Neuron (in vitro differentiated cells): ENCODE results near the gene RAMP3.
"Not testable (repeated sequence)": the region's sequence is repeated elsewhere in the genome, so short reads cannot be mapped to it uniquely, and the experiment has no call there.

Experiments
- H2AFZ ChIP-seq: one replicate; pipeline ENCODE4 v1.6.1; 2013; ENCODE audit warnings: low read depth, mild to moderate bottlenecking, inconsistent platforms, low read length, moderate library complexity
- H3K27me3 ChIP-seq: one replicate; pipeline ENCODE4 v1.6.1; 2013; ENCODE audit warnings: low read length; ENCODE audit not compliant: insufficient read depth
- H3K36me3 ChIP-seq: one replicate; pipeline ENCODE4 v1.6.1; 2013; ENCODE audit warnings: low read length; ENCODE audit not compliant: insufficient read depth
- H3K4me1 ChIP-seq: one replicate; pipeline ENCODE4 v1.6.1; 2013; ENCODE audit warnings: low read length; ENCODE audit not compliant: insufficient read depth
- H3K4me3 ChIP-seq: 2 replicates; pipeline ENCODE4 v1.5.1; 2013; ENCODE audit warnings: mild to moderate bottlenecking, low read length, moderate library complexity
- H3K9me3 ChIP-seq: one replicate; pipeline ENCODE4 v1.6.1; 2013; ENCODE audit warnings: low read length

The RAMP3 gene

DNA sequence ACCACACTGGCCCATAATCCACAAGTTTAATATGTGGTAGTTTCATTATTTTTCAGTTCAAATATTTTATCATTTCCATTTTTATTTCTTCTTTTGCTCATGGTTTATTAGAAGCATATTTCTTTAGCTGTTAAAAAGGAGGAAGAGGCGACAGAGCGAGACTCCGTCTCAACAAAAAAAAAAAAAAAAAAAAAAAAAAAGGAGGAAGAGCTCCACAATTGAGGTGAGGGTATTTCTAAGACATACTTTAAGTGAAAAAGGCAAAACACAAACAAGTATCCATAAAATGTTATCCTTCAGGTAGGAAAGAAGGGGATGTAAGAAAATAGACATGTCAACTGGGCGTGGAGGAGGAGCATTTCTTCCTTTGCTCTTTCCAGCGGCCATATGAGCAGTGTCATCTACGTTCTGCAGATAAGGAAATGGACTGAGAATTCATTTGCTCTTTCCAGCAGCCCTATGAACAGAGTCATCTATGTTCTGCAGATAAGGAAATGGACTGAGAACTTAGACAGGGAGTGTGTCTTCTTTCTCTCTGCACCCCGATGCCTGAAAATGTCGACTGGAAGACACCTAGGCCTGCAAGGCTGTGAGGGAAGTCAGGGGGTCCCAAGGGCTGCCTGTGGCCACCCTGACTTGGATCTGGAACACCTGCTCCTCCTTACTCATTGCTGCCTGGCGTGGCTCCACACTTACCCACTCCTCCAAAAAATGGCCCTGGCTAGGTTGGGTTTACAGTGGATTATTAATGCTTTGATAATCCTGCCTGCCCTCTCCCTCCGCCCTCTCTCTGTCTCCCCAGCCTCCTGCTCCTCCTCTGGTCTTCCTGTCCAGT lies 18.9 kb upstream of the RAMP3 start:
- peaks cover 4% of the 10 kb centered on the region for H3K4me1 ChIP-seq
- H3K4me3 ChIP-seq, result no peak overlapping the region
- H3K9me3 ChIP-seq, result no peaks in the 10 kb centered on the region
- H3K27me3 ChIP-seq, result peaks cover 2% of the 10 kb centered on the region
- no peak overlapping the region for H2AFZ ChIP-seq
- H3K36me3 ChIP-seq, result no peaks in the 10 kb centered on the region

DNA sequence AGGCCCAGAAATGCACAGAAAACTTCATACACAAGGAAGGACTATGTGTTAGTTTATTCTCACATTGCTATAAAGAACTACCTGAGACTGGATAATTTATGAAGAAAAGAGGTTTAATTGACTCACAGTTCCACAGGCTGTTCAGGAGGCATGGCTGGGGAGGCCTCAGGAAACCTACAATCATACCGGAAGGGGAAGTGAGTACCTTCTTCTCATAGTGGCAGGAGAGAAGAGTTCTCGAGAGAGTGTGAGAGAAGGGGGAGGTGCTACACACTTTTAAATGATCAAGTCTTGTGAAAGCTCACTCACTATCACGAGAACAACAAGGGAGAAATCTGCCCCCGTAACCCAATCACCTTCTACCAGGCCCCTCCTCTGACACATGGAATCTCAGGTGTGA lies 16.8 kb upstream of the RAMP3 start:
- Histone ChIP-seq H3K36me3 (no peaks in the 10 kb centered on the region), H3K27me3 (peaks cover 2% of the 10 kb centered on the region), H3K4me3 (no peak overlapping the region), H3K9me3 (no peaks in the 10 kb centered on the region), H2AFZ (no peak overlapping the region), H3K4me1 (peaks cover 2% of the 10 kb centered on the region)

DNA sequence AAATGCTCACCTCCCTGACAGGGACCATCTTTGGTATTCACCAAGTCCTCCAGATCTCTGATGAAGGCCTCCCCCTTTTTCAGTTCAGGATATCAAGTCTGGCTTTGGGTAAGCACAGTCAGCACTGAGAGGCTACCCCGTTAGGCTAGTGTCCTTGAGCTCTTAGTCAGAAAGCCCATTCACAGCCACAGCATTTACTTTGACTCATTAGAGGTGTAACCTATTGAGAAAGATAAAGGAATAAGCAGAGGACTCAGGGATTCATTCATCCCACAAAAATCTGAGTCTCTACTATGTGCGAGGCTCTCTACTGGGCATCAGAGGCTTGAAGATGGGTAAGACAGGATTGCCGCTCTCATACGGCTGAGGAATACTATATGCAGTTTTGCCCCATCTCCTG lies 14.0 kb upstream of the RAMP3 start:
- no peaks in the 10 kb centered on the region for H3K4me1 ChIP-seq
- H3K4me3 ChIP-seq, result no peak overlapping the region
- H2AFZ ChIP-seq, result no peak overlapping the region
- H3K9me3 ChIP-seq, result no peaks in the 10 kb centered on the region
- H3K36me3 ChIP-seq, result no peaks in the 10 kb centered on the region
- peaks cover 6% of the 10 kb centered on the region for H3K27me3 ChIP-seq

DNA sequence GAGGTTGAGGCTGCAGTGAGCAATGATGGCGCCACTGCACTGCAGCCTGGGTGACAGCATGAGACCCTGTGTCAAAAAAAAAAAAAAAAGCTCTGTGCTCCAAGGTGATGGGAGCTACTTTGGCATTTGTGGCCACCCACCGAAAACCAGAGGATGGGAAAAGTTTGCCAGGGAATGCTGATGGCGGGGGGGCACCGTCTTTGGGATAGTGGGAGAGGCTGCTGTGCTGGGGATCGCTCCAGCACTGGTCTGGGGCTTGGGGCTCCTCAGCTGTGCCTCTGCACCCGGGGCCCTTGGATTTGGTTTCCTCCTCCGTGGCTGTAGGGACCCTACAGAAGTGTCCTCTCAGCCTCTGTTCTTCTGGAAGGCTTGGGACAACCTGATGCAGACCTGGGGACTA lies 11.7 kb upstream of the RAMP3 start:
- no peak overlapping the region for H3K4me3 ChIP-seq
- H2AFZ ChIP-seq, result no peak overlapping the region
- peaks cover 6% of the 10 kb centered on the region for H3K27me3 ChIP-seq
- H3K9me3 ChIP-seq, result no peaks in the 10 kb centered on the region
- no peaks in the 10 kb centered on the region for H3K4me1 ChIP-seq
- no peaks in the 10 kb centered on the region for H3K36me3 ChIP-seq

DNA sequence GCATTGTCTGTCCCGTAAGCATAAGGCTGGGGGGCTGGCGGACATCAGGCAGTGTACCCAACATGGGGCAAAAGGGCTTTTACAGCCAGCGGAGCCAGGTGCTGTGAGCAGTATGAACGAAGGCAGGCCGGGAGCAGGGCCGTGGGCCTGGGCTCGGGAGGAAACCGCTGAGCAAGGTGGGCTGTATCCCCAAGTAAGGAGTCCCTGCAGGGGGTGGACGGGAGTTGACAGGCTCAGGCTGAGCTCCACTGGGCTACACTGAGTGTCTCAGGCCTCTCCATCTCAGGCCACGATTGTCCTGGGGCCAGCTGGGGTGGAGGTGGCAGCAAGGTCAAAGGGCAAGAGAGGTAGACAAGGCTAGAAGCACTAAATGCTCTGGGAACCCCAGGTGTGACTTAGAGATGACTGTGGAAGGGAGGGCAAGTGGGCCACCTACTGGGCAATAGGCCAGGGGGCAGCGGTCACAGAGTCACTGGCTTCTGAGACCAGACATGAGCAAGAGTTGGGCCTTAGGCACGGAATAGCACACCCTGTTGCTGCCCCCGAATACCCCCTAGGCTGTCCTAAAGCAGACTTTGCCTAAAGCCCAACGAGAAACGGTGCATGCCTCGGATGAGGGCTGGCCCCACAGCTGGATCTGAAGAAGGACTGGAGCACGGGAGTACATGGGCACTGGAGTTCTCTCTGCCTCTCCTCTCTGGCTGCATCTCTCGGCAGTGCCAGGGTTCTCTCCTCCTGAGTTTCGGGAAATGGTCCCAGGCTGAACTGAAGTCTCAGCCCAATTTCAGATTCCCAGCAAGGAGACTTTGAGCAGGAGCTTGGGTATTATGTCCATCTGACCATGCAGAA lies 10.8 kb upstream of the RAMP3 start:
- Histone ChIP-seq H3K9me3 (no peaks in the 10 kb centered on the region), H3K4me3 (no peak overlapping the region), H3K27me3 (peaks cover 6% of the 10 kb centered on the region), H3K36me3 (no peaks in the 10 kb centered on the region), H2AFZ (no peak overlapping the region), H3K4me1 (no peaks in the 10 kb centered on the region)

DNA sequence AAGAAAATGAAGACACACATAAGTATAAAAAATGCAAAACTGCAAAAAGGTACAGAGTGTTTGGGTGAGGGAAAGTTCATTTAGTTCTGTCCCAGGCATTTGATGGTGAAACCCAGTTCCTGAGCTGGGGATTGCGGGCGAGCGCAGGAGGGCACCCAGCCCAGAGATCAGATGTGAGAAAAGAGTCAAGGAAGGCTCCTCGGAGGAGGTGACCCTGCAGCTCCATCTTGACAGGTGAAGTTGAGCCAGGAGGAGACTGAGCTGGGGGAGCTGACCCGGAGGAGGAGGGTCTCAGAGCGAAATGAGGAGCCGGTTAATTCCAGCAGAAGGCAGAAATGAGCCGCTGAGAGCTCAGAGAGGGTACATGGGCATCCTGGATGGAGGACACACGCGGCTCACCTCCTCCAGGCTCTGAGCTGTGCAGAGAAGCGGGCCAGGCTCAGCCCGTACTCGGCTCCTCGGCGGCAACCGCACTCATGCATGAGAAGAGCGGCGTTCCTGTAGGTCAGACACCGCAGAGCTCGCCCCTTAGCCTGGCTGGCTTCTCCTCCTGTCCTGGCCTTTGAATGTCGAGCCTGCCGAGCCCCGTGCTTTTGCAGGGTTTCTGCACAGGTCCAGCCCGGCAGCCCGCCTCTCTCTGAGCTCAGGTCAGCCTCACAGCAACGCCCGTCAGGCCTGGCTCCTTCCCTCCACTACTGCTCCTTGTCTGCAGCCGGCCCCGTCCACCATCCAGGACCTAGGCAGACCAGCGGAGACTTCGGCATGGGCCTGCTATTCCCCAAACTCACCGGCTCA lies 9.5 kb upstream of the RAMP3 start:
- Histone ChIP-seq H3K4me3 (no peak overlapping the region), H3K9me3 (no peaks in the 10 kb centered on the region), H2AFZ (no peak overlapping the region), H3K4me1 (no peaks in the 10 kb centered on the region), H3K36me3 (no peaks in the 10 kb centered on the region), H3K27me3 (peaks cover 7% of the 10 kb centered on the region)

DNA sequence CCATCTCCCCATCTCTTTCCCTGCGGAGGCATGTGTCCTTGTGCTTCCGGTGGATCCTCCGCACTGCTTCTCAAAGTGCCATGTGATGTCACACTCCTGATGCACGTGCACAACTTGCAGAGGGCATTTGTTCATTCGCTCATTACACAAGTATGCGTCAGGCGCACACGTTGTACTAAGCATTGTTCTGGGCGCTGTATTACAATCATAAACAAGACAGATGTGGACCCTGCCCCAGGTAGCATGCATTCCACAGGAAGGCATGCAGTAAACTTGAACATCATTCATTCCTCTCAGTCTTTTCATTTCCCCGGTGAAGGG lies 9.0 kb upstream of the RAMP3 start:
- peaks cover 7% of the 10 kb centered on the region for H3K27me3 ChIP-seq
- H3K9me3 ChIP-seq, result no peaks in the 10 kb centered on the region
- no peak overlapping the region for H2AFZ ChIP-seq
- H3K4me3 ChIP-seq, result no peak overlapping the region
- H3K4me1 ChIP-seq, result no peaks in the 10 kb centered on the region
- H3K36me3 ChIP-seq, result no peaks in the 10 kb centered on the region

DNA sequence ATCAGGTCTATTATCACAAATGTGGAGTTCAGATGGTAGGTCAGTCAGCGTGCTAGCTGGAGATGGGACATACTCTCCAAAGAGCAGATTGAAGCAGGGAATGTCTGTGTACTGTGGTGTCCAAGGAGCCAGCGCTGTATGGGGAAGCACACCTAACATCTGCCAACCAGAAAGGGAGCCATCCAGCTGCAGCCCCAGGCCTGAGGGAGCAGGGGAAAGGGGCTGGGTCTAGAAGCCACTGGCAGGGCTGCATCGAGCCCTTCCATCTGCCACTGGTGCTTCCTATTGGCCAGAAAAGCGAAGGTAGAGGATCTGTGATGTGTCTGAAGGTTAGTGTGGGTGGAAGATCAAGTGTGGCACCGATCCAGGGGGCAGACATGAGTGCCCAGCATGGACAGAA lies 8.0 kb upstream of the RAMP3 start:
- no peaks in the 10 kb centered on the region for H3K4me1 ChIP-seq
- peaks cover 7% of the 10 kb centered on the region for H3K27me3 ChIP-seq
- no peak overlapping the region for H2AFZ ChIP-seq
- no peak overlapping the region for H3K4me3 ChIP-seq
- H3K36me3 ChIP-seq, result no peaks in the 10 kb centered on the region
- H3K9me3 ChIP-seq, result no peaks in the 10 kb centered on the region

DNA sequence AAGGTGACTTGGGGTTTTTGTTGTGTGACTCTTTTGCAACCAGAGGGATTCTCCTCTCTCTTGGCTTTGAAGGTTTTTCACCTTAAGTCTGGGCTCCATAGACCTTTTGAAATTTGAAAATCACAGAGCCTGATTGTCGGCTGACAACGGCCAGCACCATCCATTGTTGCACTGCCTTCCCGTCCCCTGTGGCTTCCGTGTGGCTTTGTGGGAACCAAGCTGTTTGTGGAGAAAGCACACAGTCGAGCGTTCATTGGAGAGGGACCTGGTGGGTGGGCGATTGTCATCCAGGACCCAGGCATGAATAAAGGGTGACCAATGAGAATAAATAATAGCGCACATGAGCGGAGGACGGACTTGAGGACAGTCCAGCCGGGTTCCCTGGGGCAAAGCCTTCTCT lies 7.4 kb upstream of the RAMP3 start:
- H3K27me3 ChIP-seq, result peaks cover 7% of the 10 kb centered on the region

DNA sequence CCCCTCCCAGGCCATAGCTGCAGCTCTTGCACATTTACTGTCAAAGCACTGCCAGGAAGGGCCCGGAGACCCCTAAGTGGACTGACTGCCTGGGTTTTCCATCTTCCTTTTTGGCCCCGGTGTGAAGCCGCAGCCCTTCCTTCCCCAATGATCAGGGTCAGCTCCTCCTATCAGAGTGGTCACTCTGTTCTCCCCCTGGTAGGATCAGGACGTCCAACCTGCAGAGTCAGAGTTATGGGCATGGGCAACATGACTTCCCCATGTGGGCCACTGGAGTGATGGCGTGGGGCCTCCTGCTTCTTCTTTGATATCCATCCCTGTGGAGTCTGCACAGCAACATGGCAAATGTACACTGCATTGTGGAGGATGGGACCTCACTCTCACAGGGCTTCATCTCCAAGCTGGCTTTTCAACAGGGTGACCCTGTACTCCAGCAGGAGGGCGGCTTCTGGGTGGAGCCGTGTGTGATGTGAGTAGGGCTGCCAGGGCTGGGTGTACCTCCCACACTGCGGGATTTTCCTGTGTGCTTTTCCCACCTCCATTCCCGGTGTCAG lies 6.4 kb upstream of the RAMP3 start:
- Histone ChIP-seq H3K36me3 (no peaks in the 10 kb centered on the region), H3K9me3 (no peaks in the 10 kb centered on the region), H3K27me3 (peaks cover 14% of the 10 kb centered on the region), H3K4me1 (no peaks in the 10 kb centered on the region), H3K4me3 (no peak overlapping the region), H2AFZ (no peak overlapping the region)

More for the DNA sequence above, 7.4 kb upstream of the RAMP3 start:
- Histone ChIP-seq H3K4me3 (no peak overlapping the region), H3K36me3 (no peaks in the 10 kb centered on the region), H3K4me1 (no peaks in the 10 kb centered on the region), H2AFZ (no peak overlapping the region), H3K9me3 (no peaks in the 10 kb centered on the region)

DNA sequence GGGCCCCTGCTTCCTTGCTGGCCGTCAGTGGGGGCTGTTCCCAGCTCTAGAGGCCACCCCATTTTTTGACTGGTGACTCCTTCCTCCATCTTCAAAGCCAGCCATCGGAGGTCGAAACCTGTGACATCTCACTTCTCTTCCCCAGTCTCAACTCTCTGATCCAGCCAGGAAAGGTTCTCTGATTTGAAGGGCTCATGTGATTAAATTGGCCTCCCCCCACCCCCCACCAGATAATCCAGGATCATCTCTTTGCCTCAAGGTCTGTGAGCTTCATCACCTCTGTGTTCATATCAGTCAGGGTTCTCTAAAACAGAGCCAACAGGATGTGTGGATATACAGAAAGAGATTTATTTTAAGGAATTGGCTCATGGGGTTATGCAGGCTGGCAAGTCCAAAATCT lies 5.6 kb upstream of the RAMP3 start:
- H3K36me3 ChIP-seq, result no peaks in the 10 kb centered on the region
- no peak overlapping the region for H2AFZ ChIP-seq
- no peak overlapping the region for H3K4me3 ChIP-seq

DNA sequence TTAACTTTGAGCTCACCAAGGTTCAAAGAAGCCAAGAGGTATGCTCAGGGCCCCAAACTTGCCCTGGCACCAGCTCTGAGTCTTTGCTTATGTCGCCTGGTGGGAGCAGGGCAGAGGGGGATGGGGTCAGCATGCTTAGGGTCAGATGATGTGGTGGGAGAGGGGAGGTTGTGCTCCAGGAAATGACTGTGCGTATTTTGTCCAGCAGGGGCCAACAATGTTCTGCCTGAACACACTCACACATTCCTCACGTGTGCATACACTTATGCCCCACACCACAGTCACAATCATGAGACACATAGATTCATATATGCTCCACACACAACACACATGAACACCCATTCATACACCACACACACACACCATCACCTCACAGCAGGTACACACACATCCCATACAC lies 4.4 kb upstream of the RAMP3 start:
- Histone ChIP-seq H3K9me3 (no peaks in the 10 kb centered on the region), H3K4me3 (no peak overlapping the region), H2AFZ (no peak overlapping the region), H3K4me1 (no peaks in the 10 kb centered on the region), H3K36me3 (no peaks in the 10 kb centered on the region), H3K27me3 (peaks cover 27% of the 10 kb centered on the region)

More for the DNA sequence above, 5.6 kb upstream of the RAMP3 start:
- Histone ChIP-seq H3K9me3 (no peaks in the 10 kb centered on the region), H3K27me3 (peaks cover 21% of the 10 kb centered on the region), H3K4me1 (no peaks in the 10 kb centered on the region)

DNA sequence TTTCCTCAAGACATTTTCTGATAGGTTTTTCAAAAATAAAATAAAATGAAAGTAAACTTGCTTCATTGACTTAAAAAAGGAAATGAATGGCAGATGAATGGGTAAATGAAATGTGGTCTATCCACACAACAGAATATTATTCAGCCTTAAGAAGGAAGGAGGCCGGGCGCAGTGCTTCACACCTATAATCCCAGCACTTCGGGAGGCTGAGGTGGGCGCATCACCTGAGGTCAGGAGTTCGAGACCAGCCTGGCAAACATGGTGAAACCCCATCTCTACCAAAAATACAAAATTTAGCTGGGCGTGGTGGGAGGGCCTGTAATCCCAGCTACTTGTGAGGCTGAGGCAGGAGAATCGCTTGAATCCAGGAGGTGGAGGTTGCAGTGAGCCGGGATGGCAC lies 3.7 kb upstream of the RAMP3 start:
- H3K36me3 ChIP-seq, H3K4me3 ChIP-seq, H3K4me1 ChIP-seq, H3K9me3 ChIP-seq, H2AFZ ChIP-seq: not testable (repeated sequence)
- peaks cover 29% of the 10 kb centered on the region for H3K27me3 ChIP-seq
